Liver (tissue), 9 donors: ENCODE results near the gene CATSPERZ. TPM values are rescaled to one million over a fixed set of nuclear protein-coding genes. Genes with fewer than 3 reads are reported as not detected.

ENCODE experiments used
- DNase-seq: peaks from one replicate; pipeline ENCODE4 v3.0.0-alpha.2; 2017; ENCODE audit warnings: low spot score
- H3K27ac ChIP-seq, 2 donors: one replicate each; pipeline ENCODE4 v1.7.0; 2013; ENCODE audit warnings: inconsistent platforms in 2 of 2, low read length in 2 of 2, control low read depth in 1 of 2, low read depth in 1 of 2, mild to moderate bottlenecking in 1 of 2
- H3K27me3 ChIP-seq, 4 donors: one replicate each; pipeline versions ENCODE4 v1.6.1 to v1.7.0; 2013; ENCODE audit warnings: low read length in 3 of 4, inconsistent platforms in 1 of 4, mild to moderate bottlenecking in 1 of 4, moderate library complexity in 1 of 4; ENCODE audit not compliant: control insufficient read depth in 4 of 4, insufficient read depth in 4 of 4
- H3K36me3 ChIP-seq, 4 donors: one replicate each; pipeline versions ENCODE4 v1.6.1 to v1.7.0; 2013; ENCODE audit warnings: low read length in 3 of 4, mild to moderate bottlenecking in 3 of 4, low read depth in 1 of 4, moderate library complexity in 1 of 4; ENCODE audit not compliant: control insufficient read depth in 4 of 4, insufficient read depth in 3 of 4
- H3K4me1 ChIP-seq, 4 donors: one replicate each; pipeline versions ENCODE4 v1.6.1 to v1.7.0; 2013; ENCODE audit warnings: low read length in 3 of 4, mild to moderate bottlenecking in 3 of 4, moderate library complexity in 1 of 4; ENCODE audit not compliant: control insufficient read depth in 4 of 4, insufficient read depth in 4 of 4
- H3K4me3 ChIP-seq, 3 donors: one replicate each; pipeline versions ENCODE4 v1.6.1 to v1.7.0; 2013; ENCODE audit warnings: low read length in 3 of 3, control low read depth in 1 of 3, low read depth in 1 of 3, mild to moderate bottlenecking in 1 of 3
- H3K9ac ChIP-seq, 2 donors: one replicate each; pipeline ENCODE4 v1.7.0; 2013; ENCODE audit warnings: low read length in 2 of 2, mild to moderate bottlenecking in 2 of 2, moderate library complexity in 2 of 2, control low read depth in 1 of 2, low read depth in 1 of 2
- H3K9me3 ChIP-seq, 4 donors: one replicate each; pipeline versions ENCODE4 v1.6.1 to v1.7.0; 2013; ENCODE audit warnings: low read length in 3 of 4; ENCODE audit not compliant: control insufficient read depth in 4 of 4
- ATF3 ChIP-seq: IDR thresholded peaks from 2 replicates; pipeline ENCODE4 v1.6.1; 2016; ENCODE audit warnings: antibody characterized with exemption
- CTCF ChIP-seq: fragments of 150-350 bp; IDR thresholded peaks from 2 replicates; pipeline ENCODE4 v1.5.1; 2017; ENCODE audit warnings: improper control_type of control experiment, low read depth, low read length; ENCODE audit not compliant: missing input control
- EGR1 ChIP-seq, 2 donors: IDR thresholded peaks; 2 replicates each; pipeline ENCODE4 v1.6.1; 2016 to 2018; ENCODE audit warnings: antibody characterized with exemption in 2 of 2, low read depth in 2 of 2
- FOXA1 ChIP-seq: IDR thresholded peaks from 2 replicates; pipeline ENCODE4 v1.6.1; 2016; ENCODE audit warnings: antibody characterized with exemption
- FOXA2 ChIP-seq: IDR thresholded peaks from 2 replicates; pipeline ENCODE4 v1.6.1; 2016; ENCODE audit warnings: antibody characterized with exemption
- GABPA ChIP-seq, 2 donors: IDR thresholded peaks in 1 of 2; conservative IDR thresholded peaks in 1 of 2; 2 replicates each; pipeline ENCODE4 v1.6.1; 2016; ENCODE audit warnings: antibody characterized with exemption in 2 of 2, mild to moderate bottlenecking in 1 of 2, moderate library complexity in 1 of 2
- HNF4A ChIP-seq, 2 donors: conservative IDR thresholded peaks; 2 replicates each; pipeline ENCODE4 v1.6.1; 2016; ENCODE audit warnings: antibody characterized with exemption in 2 of 2, mild to moderate bottlenecking in 2 of 2
- HNF4G ChIP-seq: IDR thresholded peaks from 2 replicates; pipeline ENCODE4 v1.6.1; 2016; ENCODE audit warnings: antibody characterized with exemption
- JUND ChIP-seq, 2 donors: IDR thresholded peaks; 2 replicates each; pipeline ENCODE4 v1.6.1; 2016; ENCODE audit warnings: antibody characterized with exemption in 2 of 2
- MAX ChIP-seq: IDR thresholded peaks from 2 replicates; pipeline ENCODE4 v1.6.1; 2016; ENCODE audit warnings: antibody characterized with exemption
- NR2F2 ChIP-seq: IDR thresholded peaks from 2 replicates; pipeline ENCODE4 v1.6.1; 2016; ENCODE audit warnings: antibody characterized with exemption
- RAD21 ChIP-seq, 2 donors: IDR thresholded peaks; 2 replicates each; pipeline ENCODE4 v1.6.1; 2016; ENCODE audit warnings: antibody characterized with exemption in 2 of 2, mild to moderate bottlenecking in 2 of 2
- REST ChIP-seq: IDR thresholded peaks from 2 replicates; pipeline ENCODE4 v1.6.1; 2016; ENCODE audit warnings: antibody characterized with exemption, mild to moderate bottlenecking
- RXRA ChIP-seq, 2 donors: IDR thresholded peaks; 2 replicates each; pipeline ENCODE4 v1.6.1; 2017 to 2018; ENCODE audit warnings: antibody characterized with exemption in 2 of 2, mild to moderate bottlenecking in 1 of 2
- SP1 ChIP-seq: IDR thresholded peaks from 2 replicates; pipeline ENCODE4 v1.6.1; 2018; ENCODE audit warnings: antibody characterized with exemption, mild to moderate bottlenecking
- TAF1 ChIP-seq: conservative IDR thresholded peaks from 2 replicates; pipeline ENCODE4 v1.6.1; 2016; ENCODE audit warnings: antibody characterized with exemption, mild to moderate bottlenecking
- YY1 ChIP-seq: IDR thresholded peaks from 2 replicates; pipeline ENCODE4 v1.6.1; 2016; ENCODE audit warnings: antibody characterized with exemption, mild to moderate bottlenecking
- ZBTB33 ChIP-seq: IDR thresholded peaks from 2 replicates; pipeline ENCODE4 v1.6.1; 2016; ENCODE audit warnings: antibody characterized with exemption
- WGBS: extraction: QIAGEN DNeasy Blood & Tissue Kit; methylation state at CpG from one replicate; pipeline ENCODE4 v1.1.7; 2013; 5-methylcytosine and 5-hydroxymethylcytosine counted together
- polyA plus RNA-seq, 2 donors: library from polyadenylated mRNA; stranded (reverse) in 1 of 2; unstranded in 1 of 2; fragments of 200-250 nt in 1 of 2; fragments of >200 nt in 1 of 2; fragmentation: Nextera tagmentation in 1 of 2; extraction: Ambion mirVana in 1 of 2; gene quantifications; one replicate each; pipeline versions ENCODE4 v1.2.1 to v1.2.3, GENCODE V29; 2013 to 2015
- total RNA-seq, 2 donors: library from RNA; depleted of rRNA; stranded (reverse); fragments of >200 nt; gene quantifications; one replicate each; pipeline ENCODE4 v1.2.3, GENCODE V29; 2014
- donor health status: healthy.
- donor health status: healthy.
- donor health status: healthy.
- donor health status: healthy.
- donor health status: healthy.

Gene CATSPERZ
- total and polyA plus RNA-seq, 4 donors: 0.42 TPM; not detected in 3

- TF ChIP-seq REST (no peak), HNF4A (conservative IDR thresholded peaks at IDR 0.05) (no peak), YY1 (no peak), FOXA2 (no peak), ZBTB33 (no peak), HNF4G (no peak), GABPA (IDR thresholded peaks at IDR 0.05 in 1 of 2, conservative IDR thresholded peaks at IDR 0.05 in 1 of 2) (no peak), ATF3 (no peak), CTCF (no peak), RAD21 (IDR thresholded peaks at IDR 0.05) (no peak), NR2F2 (no peak), RXRA (IDR thresholded peaks at IDR 0.05) (no peak), MAX (no peak), TAF1 (no peak), EGR1 (IDR thresholded peaks at IDR 0.05; ENCODE audit: low read depth in 2 of 2) (no peak), JUND (IDR thresholded peaks at IDR 0.05) (no peak), SP1 (no peak), FOXA1 (no peak)
- 97% methylated on average over 22 of the region's 22 CpGs for WGBS
- H3K27me3 ChIP-seq: no peaks in the 10 kb centered on the region
- peaks cover 0 to 12% (median 6%) of the 10 kb centered on the region in 4 donors for H3K36me3 ChIP-seq
- no peaks in the 10 kb centered on the region for H3K9me3 ChIP-seq
- peaks cover 2 to 26% (median 23%) of the 10 kb centered on the region in 4 donors for H3K4me1 ChIP-seq
- H3K4me3 ChIP-seq: no peak overlapping the region
- H3K27ac ChIP-seq: no peak overlapping the region
- DNase-seq: no peak
- no peak overlapping the region for H3K9ac ChIP-seq
These were observed 18.0 kb upstream of the CATSPERZ start for GRCh38 chr11:64281957-64282770.
